Naive thymus-derived CD8-positive, alpha-beta T cell (primary cell): ENCODE data around the gene PAPOLG. TPM values are rescaled to one million over a fixed set of nuclear protein-coding genes. Genes with fewer than 3 reads are reported as not detected.

ENCODE experiments used
- ATAC-seq, 2 donors: fragments of 150-1000 bp; cut with Tn5 transposase in 1 of 2; sonication (Bioruptor Pico), chemical (Tn5 transposase) in 1 of 2; 1 replicate in 1 of 2; 2 replicates in 1 of 2; pipeline ENCODE4 v1.10.0; 2021; ENCODE audit warnings: mild to moderate bottlenecking in 2 of 2, moderate library complexity in 2 of 2
- POLR2A ChIA-PET: fragments of 350-600 bp; sonication (Branson Sonifier 250); formaldehyde crosslinking; loops from one replicate; lab custom pipeline; 2021; ENCODE audit warnings: antibody characterized with exemption; lab: Charles Lee
- DNase-seq, 10 donors: peaks; one replicate each; pipeline versions ENCODE4 v3.0.0 to v3.0.0-alpha.2; 2020 to 2022
- H3K27ac Mint-ChIP-seq, 10 donors: one replicate each; pipeline ENCODE4 v1.8.0; 2020 to 2022; ENCODE audit warnings: mild to moderate bottlenecking in 10 of 10, mixed read lengths in 10 of 10, moderate library complexity in 4 of 10, inconsistent platforms in 1 of 10
- H3K27me3 Mint-ChIP-seq, 5 donors: one replicate each; pipeline ENCODE4 v1.8.0; 2021 to 2022; ENCODE audit warnings: mixed read lengths in 5 of 5
- H3K36me3 Mint-ChIP-seq, 3 donors: one replicate each; pipeline ENCODE4 v1.8.0; 2020 to 2022; ENCODE audit warnings: mixed read lengths in 3 of 3, mild to moderate bottlenecking in 2 of 3, inconsistent platforms in 1 of 3
- H3K4me1 Mint-ChIP-seq, 4 donors: one replicate each; pipeline ENCODE4 v1.8.0; 2021 to 2022; ENCODE audit warnings: mixed read lengths in 4 of 4
- H3K4me3 Mint-ChIP-seq, 10 donors: one replicate each; pipeline ENCODE4 v1.8.0; 2020 to 2022; ENCODE audit warnings: mild to moderate bottlenecking in 10 of 10, mixed read lengths in 10 of 10, moderate library complexity in 6 of 10, inconsistent platforms in 1 of 10
- H3K9me3 Mint-ChIP-seq, 9 donors: one replicate each; pipeline ENCODE4 v1.8.0; 2020 to 2022; ENCODE audit warnings: mixed read lengths in 9 of 9, mild to moderate bottlenecking in 3 of 9, inconsistent platforms in 1 of 9, moderate library complexity in 1 of 9
- polyA plus RNA-seq, 3 donors: library from polyadenylated mRNA; unstranded; fragments of 300-500 nt; fragmentation: Illumina TruSeq; gene quantifications; one replicate each; pipeline ENCODE4 v1.2.3, GENCODE V29; 2021
- total RNA-seq, 8 experiments: library from RNA in 2 of 8; stranded (reverse) in 2 of 8; gene quantifications; one replicate each; pipeline ENCODE4 v1.2.3 and lab custom pipeline; 2021 to 2026

Gene PAPOLG
- total and polyA plus RNA-seq, 5 experiments from 2014 or later = 10.1 to 40.6 (median 15.4) TPM

GRCh38 chr2:60739156-60739555 is 16.9 kb upstream of the PAPOLG start:
- ATAC-seq = no peak
- peaks cover 11 to 25% (median 14%) of the 10 kb centered on the region in 5 donors for H3K27me3 Mint-ChIP-seq
- H3K36me3 Mint-ChIP-seq = no peaks in the 10 kb centered on the region
- no peak overlapping the region for H3K4me3 Mint-ChIP-seq
- H3K4me1 Mint-ChIP-seq = peaks cover 3 to 16% (median 11%) of the 10 kb centered on the region in 4 donors
- DNase-seq = no peak
- H3K9me3 Mint-ChIP-seq = no peaks in the 10 kb centered on the region
- H3K27ac Mint-ChIP-seq = peak overlapping the region in 1 of 10 donors; percentile 7
- POLR2A ChIA-PET = interaction anchor here (1.2 kb wide), 1 partner anchor 20 kb away, joined by 4 read pairs; no protein-coding TSS in a partner anchor

- no peaks in the 10 kb centered on the region for H3K9me3 Mint-ChIP-seq
Observed at GRCh38 chr2:60741576-60741975, 14.5 kb upstream of the PAPOLG start.

GRCh38 chr2:60742419-60742818 is 13.6 kb upstream of the PAPOLG start:
- no peak for ATAC-seq
- POLR2A ChIA-PET = no interaction called here
- no peaks in the 10 kb centered on the region for H3K9me3 Mint-ChIP-seq
- H3K4me3 Mint-ChIP-seq = no peak overlapping the region
- H3K4me1 Mint-ChIP-seq = peaks cover 7 to 22% (median 20%) of the 10 kb centered on the region in 4 donors
- no peak for DNase-seq
- H3K27ac Mint-ChIP-seq = no peak overlapping the region
- H3K36me3 Mint-ChIP-seq = no peaks in the 10 kb centered on the region
- H3K27me3 Mint-ChIP-seq = peaks cover 3 to 13% (median 6%) of the 10 kb centered on the region in 5 donors

More at GRCh38 chr2:60741576-60741975, 14.5 kb upstream of the PAPOLG start:
- ATAC-seq (no peak), DNase-seq (no peak)
- no peak overlapping the region for H3K27ac Mint-ChIP-seq
- peaks cover 3 to 13% (median 6%) of the 10 kb centered on the region in 5 donors for H3K27me3 Mint-ChIP-seq
- H3K4me3 Mint-ChIP-seq = no peak overlapping the region
- H3K36me3 Mint-ChIP-seq = no peaks in the 10 kb centered on the region
- peaks cover 7 to 20% (median 19%) of the 10 kb centered on the region in 4 donors for H3K4me1 Mint-ChIP-seq
- POLR2A ChIA-PET = no interaction called here

GRCh38 chr2:60745330-60745729 is 10.7 kb upstream of the PAPOLG start:
- Mint-ChIP-seq H3K27me3 (no peaks in the 10 kb centered on the region), H3K4me1 (peaks cover 7 to 22% (median 20%) of the 10 kb centered on the region in 4 donors), H3K27ac (peak overlapping the region in 3 of 10 donors; percentile 5 to 63 (median 51)), H3K36me3 (no peaks in the 10 kb centered on the region), H3K4me3 (peak overlapping the region in 6 of 10 donors; percentile 28 to 58 (median 38)), H3K9me3 (no peaks in the 10 kb centered on the region)
- POLR2A ChIA-PET = no interaction called here
- DNase-seq (no peak), ATAC-seq (no peak)

GRCh38 chr2:60745761-60746160 is 10.3 kb upstream of the PAPOLG start:
- POLR2A ChIA-PET = no interaction called here
- peaks cover 7 to 22% (median 20%) of the 10 kb centered on the region in 4 donors for H3K4me1 Mint-ChIP-seq
- no peaks in the 10 kb centered on the region for H3K36me3 Mint-ChIP-seq
- peak in 2 of 10 donors; percentile 12 to 26 for DNase-seq
- peak overlapping the region; percentile 1 to 67 (median 43) for H3K4me3 Mint-ChIP-seq
- H3K27me3 Mint-ChIP-seq = no peaks in the 10 kb centered on the region
- ATAC-seq = peak; percentile 76 to 77
- H3K27ac Mint-ChIP-seq = peak overlapping the region in 7 of 10 donors; percentile 7 to 86 (median 51)
- no peaks in the 10 kb centered on the region for H3K9me3 Mint-ChIP-seq

GRCh38 chr2:60746318-60746717 is 9.8 kb upstream of the PAPOLG start:
- H3K36me3 Mint-ChIP-seq = no peaks in the 10 kb centered on the region
- POLR2A ChIA-PET = interaction anchor here (0.6 kb wide), 1 partner anchor 50 kb away, joined by 3 read pairs; no protein-coding TSS in a partner anchor
- H3K9me3 Mint-ChIP-seq = no peaks in the 10 kb centered on the region
- H3K27ac Mint-ChIP-seq = peak overlapping the region in 5 of 10 donors; percentile 26 to 86 (median 51)
- ATAC-seq (no peak), DNase-seq (no peak)
- H3K27me3 Mint-ChIP-seq = no peaks in the 10 kb centered on the region
- H3K4me1 Mint-ChIP-seq = peaks cover 7 to 22% (median 20%) of the 10 kb centered on the region in 4 donors
- H3K4me3 Mint-ChIP-seq = peak overlapping the region in 3 of 10 donors; percentile 47 to 58 (median 58)

GRCh38 chr2:60759654-60760053 is 3.6 kb downstream of the PAPOLG start:
- H3K9me3 Mint-ChIP-seq = no peaks in the 10 kb centered on the region
- H3K27me3 Mint-ChIP-seq = no peaks in the 10 kb centered on the region
- POLR2A ChIA-PET = interaction anchor here (0.8 kb wide), 1 partner anchor 12 kb away, joined by 3 read pairs; no protein-coding TSS in a partner anchor
- no peak for ATAC-seq
- peak overlapping the region in 2 of 10 donors; percentile 22 to 30 for H3K4me3 Mint-ChIP-seq
- no peak for DNase-seq
- peaks cover 16 to 49% (median 20%) of the 10 kb centered on the region in 3 donors for H3K36me3 Mint-ChIP-seq
- peaks cover 24 to 59% (median 45%) of the 10 kb centered on the region in 4 donors for H3K4me1 Mint-ChIP-seq
- peak overlapping the region in 1 of 10 donors; percentile 9 for H3K27ac Mint-ChIP-seq

GRCh38 chr2:60764736-60765534 is 8.9 kb downstream of the PAPOLG start:
- H3K9me3 Mint-ChIP-seq = no peaks in the 10 kb centered on the region
- H3K36me3 Mint-ChIP-seq = peaks cover 10 to 89% (median 35%) of the 10 kb centered on the region in 3 donors
- H3K27me3 Mint-ChIP-seq = no peaks in the 10 kb centered on the region
- no peak for ATAC-seq
- no peak overlapping the region for H3K4me3 Mint-ChIP-seq
- DNase-seq = no peak
- H3K4me1 Mint-ChIP-seq = peaks cover 18 to 46% (median 38%) of the 10 kb centered on the region in 4 donors
- POLR2A ChIA-PET = no interaction called here
- peak overlapping the region in 4 of 10 donors; percentile 1 to 67 (median 29) for H3K27ac Mint-ChIP-seq

GRCh38 chr2:60766283-60766682 is 10.2 kb downstream of the PAPOLG start:
- Mint-ChIP-seq H3K9me3 (no peaks in the 10 kb centered on the region), H3K36me3 (peaks cover 0 to 88% (median 32%) of the 10 kb centered on the region in 3 donors), H3K4me1 (peaks cover 9 to 40% (median 27%) of the 10 kb centered on the region in 4 donors), H3K27ac (peak overlapping the region in 4 of 10 donors; percentile 46 to 77 (median 53)), H3K27me3 (no peaks in the 10 kb centered on the region), H3K4me3 (no peak overlapping the region)
- POLR2A ChIA-PET = no interaction called here
- ATAC-seq = no peak
- no peak for DNase-seq

- DNase-seq (no peak), ATAC-seq (no peak)
- Mint-ChIP-seq H3K4me1 (peaks cover 8 to 22% (median 12%) of the 10 kb centered on the region in 4 donors), H3K9me3 (no peaks in the 10 kb centered on the region), H3K4me3 (no peak overlapping the region), H3K27ac (peak overlapping the region in 1 of 10 donors; percentile 78), H3K36me3 (peaks cover 0 to 91% (median 37%) of the 10 kb centered on the region in 3 donors), H3K27me3 (no peaks in the 10 kb centered on the region)
- POLR2A ChIA-PET = interaction anchor here (0.7 kb wide), 1 partner anchor 138 kb away, joined by 5 read pairs; no protein-coding TSS in a partner anchor
Observed at GRCh38 chr2:60771508-60771907, 15.4 kb downstream of the PAPOLG start.

GRCh38 chr2:60775048-60775639 is 19.1 kb downstream of the PAPOLG start:
- H3K27ac Mint-ChIP-seq = no peak overlapping the region
- POLR2A ChIA-PET = interaction anchor here (0.6 kb wide), 1 partner anchor 12 kb away, joined by 3 read pairs; no protein-coding TSS in a partner anchor
- DNase-seq = no peak
- no peak overlapping the region for H3K4me3 Mint-ChIP-seq
- H3K9me3 Mint-ChIP-seq = no peaks in the 10 kb centered on the region
- no peak for ATAC-seq
- H3K27me3 Mint-ChIP-seq = no peaks in the 10 kb centered on the region
- peaks cover 0 to 88% (median 41%) of the 10 kb centered on the region in 3 donors for H3K36me3 Mint-ChIP-seq
- peaks cover 0 to 2% (median 0%) of the 10 kb centered on the region in 4 donors for H3K4me1 Mint-ChIP-seq

GRCh38 chr2:60778352-60778751 is 22.3 kb downstream of the PAPOLG start:
- Mint-ChIP-seq H3K27ac (no peak overlapping the region), H3K36me3 (peaks cover 0 to 90% (median 37%) of the 10 kb centered on the region in 3 donors), H3K4me3 (no peak overlapping the region), H3K4me1 (peaks cover 0 to 2% (median 0%) of the 10 kb centered on the region in 4 donors), H3K27me3 (no peaks in the 10 kb centered on the region), H3K9me3 (no peaks in the 10 kb centered on the region)
- DNase-seq (no peak), ATAC-seq (no peak)
- POLR2A ChIA-PET = no interaction called here
